Panc1 (cell line): Measurements from ENCODE around the gene ASXL2. TPM values are rescaled to one million over a fixed set of nuclear protein-coding genes. Genes with fewer than 3 reads are reported as not detected.
A peak's percentile ranks its signal among the peaks of the same experiment; 100 is the strongest.

ENCODE experiments used
- ATAC-seq: fragments of 200-7000 bp; cut with Tn5 transposase; 2 replicates; pipeline ENCODE4 v1.9.1; 2020; ENCODE audit warnings: mild to moderate bottlenecking, moderate library complexity
- BruUV-seq: library from RNA; stranded (reverse); fragments of 400-500 nt; replicated peaks from 2 replicates; lab custom pipeline; 2021; lab: Mats Ljungman, UMichigan
- CTCF ChIA-PET: fragments of 300-600 bp; sonication (Branson Sonifier 250); formaldehyde crosslinking; loops from one replicate; lab custom pipeline; 2022; ENCODE audit warnings: antibody characterized with exemption; lab: Charles Lee
- POLR2A ChIA-PET: fragments of 300-600 bp; sonication (Branson Sonifier 250); formaldehyde crosslinking; loops from one replicate; lab custom pipeline; 2022; ENCODE audit warnings: antibody characterized with exemption; lab: Charles Lee
- DNase-seq: peaks from one replicate; pipeline ENCODE4 v3.0.0-alpha.2; 2010; ENCODE audit warnings: low read depth, low spot score
- H3K27ac ChIP-seq: 2 replicates; pipeline ENCODE4 v1.5.1; 2011; ENCODE audit warnings: mild to moderate bottlenecking, low read length, inconsistent platforms
- H3K27me3 ChIP-seq: fragments of 200-500 bp; sonication (Bioruptor generic); 2 replicates; pipeline ENCODE4 v1.6.0; 2014; ENCODE audit warnings: low read length, inconsistent platforms; ENCODE audit not compliant: control insufficient read depth, insufficient read depth
- H3K36me3 ChIP-seq: fragments of 200-500 bp; sonication (Bioruptor generic); 2 replicates; pipeline ENCODE4 v1.5.1; 2014; ENCODE audit warnings: inconsistent platforms, mild to moderate bottlenecking, low read length, moderate library complexity; ENCODE audit not compliant: control insufficient read depth, insufficient read depth
- H3K4me1 ChIP-seq: 2 replicates; pipeline ENCODE4 v1.5.1; 2011; ENCODE audit warnings: inconsistent platforms, mild to moderate bottlenecking, low read length, moderate library complexity; ENCODE audit not compliant: control insufficient read depth, insufficient read depth
- H3K4me3 ChIP-seq, 2 experiments: 2 replicates each; pipeline ENCODE4 v1.5.1; 2011 to 2012; ENCODE audit warnings: low read depth in 2 of 2, low read length in 2 of 2, mild to moderate bottlenecking in 2 of 2, inconsistent platforms in 1 of 2, moderate library complexity in 1 of 2
- H3K9me3 ChIP-seq: fragments of 200-500 bp; sonication (Bioruptor generic); 2 replicates; pipeline ENCODE4 v1.5.1; 2014; ENCODE audit warnings: low read depth, mild to moderate bottlenecking, inconsistent platforms, low read length, moderate library complexity; ENCODE audit not compliant: control insufficient read depth, insufficient read depth
- CTCF ChIP-seq: fragments of 450-650 bp; IDR thresholded peaks from 2 replicates; pipeline ENCODE4 v1.5.1; 2017; ENCODE audit warnings: mild to moderate bottlenecking
- POLR2AphosphoS5 ChIP-seq: IDR thresholded peaks from 2 replicates; pipeline ENCODE4 v1.6.1; 2012; ENCODE audit warnings: mild to moderate bottlenecking, low read depth, low read length, moderate library complexity
- REST ChIP-seq, 2 experiments: IDR thresholded peaks; 2 replicates each; pipeline ENCODE4 v1.6.1; 2011 to 2012; ENCODE audit warnings: low read depth in 2 of 2, control low read depth in 1 of 2, low read length in 1 of 2, mild to moderate bottlenecking in 1 of 2, moderate library complexity in 1 of 2; ENCODE audit not compliant: insufficient read depth in 1 of 2
- SIN3A ChIP-seq: IDR thresholded peaks from 2 replicates; pipeline ENCODE4 v1.6.1; 2012; ENCODE audit warnings: low read depth, mild to moderate bottlenecking, low read length, moderate library complexity, borderline replicate concordance; ENCODE audit not compliant: insufficient read depth
- TCF7L2 ChIP-seq: IDR thresholded peaks from 2 replicates; pipeline ENCODE4 v1.6.1; 2011; ENCODE audit warnings: mild to moderate bottlenecking, low read depth, low read length, inconsistent platforms
- in situ Hi-C: cut with HindIII; loops from 2 replicates; pipeline ENCODE4 v1.10.0; 2016; ENCODE audit warnings: low sequenced_read_pairs, low pct_unique_long_range_greater_than_20kb
- intact Hi-C: fragments of 100-400 bp; cut with micrococcal nuclease; formaldehyde crosslinking; loops from one replicate; pipeline ENCODE4 v1.10.0; 2022; ENCODE audit not compliant: unreplicated experiment
- total RNA-seq: library from RNA; stranded (reverse); gene quantifications from one replicate; pipeline ENCODE4 v1.2.1, GENCODE V29; 2021; ENCODE audit not compliant: unreplicated experiment

The ASXL2 gene
- total RNA-seq, 1 experiment from 2014 or later, result 43.4 TPM

GRCh38 chr2:25735835-25736234 lies 142.5 kb downstream of the ASXL2 start:
- no peak overlapping the region for H3K4me3 ChIP-seq
- DNase-seq (no peak), ATAC-seq (no peak)
- no TSS peak for BruUV-seq
- no peaks in the 10 kb centered on the region for H3K27me3 ChIP-seq
- H3K4me1 ChIP-seq, result no peaks in the 10 kb centered on the region
- ChIA-PET POLR2A (no interaction called here), CTCF (no interaction called here)
- TF ChIP-seq POLR2AphosphoS5 (0 out of 2 replicates have a peak, but pooled peaks have one; percentile 19), TCF7L2 (no peak)
- no peak overlapping the region for H3K27ac ChIP-seq
- intact Hi-C loops (no loop called here), in situ Hi-C loops (no loop called here)
- no peaks in the 10 kb centered on the region for H3K36me3 ChIP-seq
- H3K9me3 ChIP-seq, result no peaks in the 10 kb centered on the region

- H3K9me3 ChIP-seq, result no peaks in the 10 kb centered on the region
- POLR2A ChIA-PET, result interaction anchor here (0.6 kb wide), 1 partner anchor 39 kb away, joined by 3 read pairs; no protein-coding TSS in a partner anchor
- ATAC-seq (no peak), DNase-seq (no peak)
- in situ Hi-C loops (no loop called here), intact Hi-C loops (no loop called here)
- no peaks in the 10 kb centered on the region for H3K4me1 ChIP-seq
- CTCF ChIA-PET, result no interaction called here
- no peaks in the 10 kb centered on the region for H3K27me3 ChIP-seq
- no peak for TF ChIP-seq POLR2AphosphoS5
- no peak for TF ChIP-seq REST (IDR thresholded peaks at IDR 0.05; ENCODE audit: insufficient read depth in 1 of 2, low read depth in 2 of 2, low read length in 1 of 2)
- no peak for TF ChIP-seq SIN3A
- TF ChIP-seq TCF7L2, result no peak
- no peak for TF ChIP-seq CTCF
- no peak overlapping the region for H3K27ac ChIP-seq
- H3K36me3 ChIP-seq, result no peaks in the 10 kb centered on the region
- H3K4me3 ChIP-seq, result no peak overlapping the region
- BruUV-seq, result no TSS peak
Observed at GRCh38 chr2:25728559-25728958, 149.7 kb downstream of the ASXL2 start.

- ATAC-seq (no peak), DNase-seq (no peak)
- Histone ChIP-seq H3K4me3 (no peak overlapping the region), H3K36me3 (no peaks in the 10 kb centered on the region), H3K27ac (no peak overlapping the region), H3K27me3 (no peaks in the 10 kb centered on the region; the same call in 1 of the 2 replicates), H3K4me1 (no peaks in the 10 kb centered on the region), H3K9me3 (no peaks in the 10 kb centered on the region)
- intact Hi-C loops (no loop called here), in situ Hi-C loops (no loop called here)
- ChIA-PET POLR2A (no interaction called here), CTCF (no interaction called here)
- TF ChIP-seq CTCF (no peak), POLR2AphosphoS5 (no peak), REST (IDR thresholded peaks at IDR 0.05; ENCODE audit: insufficient read depth in 1 of 2, low read depth in 2 of 2, low read length in 1 of 2) (no peak), SIN3A (no peak), TCF7L2 (no peak)
- BruUV-seq, result no TSS peak
Observed at GRCh38 chr2:25726522-25726921, 151.8 kb downstream of the ASXL2 start.
